ENCODE results near the gene DRAP1. TPM values are rescaled to one million over a fixed set of nuclear protein-coding genes. Genes with fewer than 3 reads are reported as not detected.

The DRAP1 gene
- total RNA-seq, 1 donor from 2014 or later: 169 TPM

DNA sequence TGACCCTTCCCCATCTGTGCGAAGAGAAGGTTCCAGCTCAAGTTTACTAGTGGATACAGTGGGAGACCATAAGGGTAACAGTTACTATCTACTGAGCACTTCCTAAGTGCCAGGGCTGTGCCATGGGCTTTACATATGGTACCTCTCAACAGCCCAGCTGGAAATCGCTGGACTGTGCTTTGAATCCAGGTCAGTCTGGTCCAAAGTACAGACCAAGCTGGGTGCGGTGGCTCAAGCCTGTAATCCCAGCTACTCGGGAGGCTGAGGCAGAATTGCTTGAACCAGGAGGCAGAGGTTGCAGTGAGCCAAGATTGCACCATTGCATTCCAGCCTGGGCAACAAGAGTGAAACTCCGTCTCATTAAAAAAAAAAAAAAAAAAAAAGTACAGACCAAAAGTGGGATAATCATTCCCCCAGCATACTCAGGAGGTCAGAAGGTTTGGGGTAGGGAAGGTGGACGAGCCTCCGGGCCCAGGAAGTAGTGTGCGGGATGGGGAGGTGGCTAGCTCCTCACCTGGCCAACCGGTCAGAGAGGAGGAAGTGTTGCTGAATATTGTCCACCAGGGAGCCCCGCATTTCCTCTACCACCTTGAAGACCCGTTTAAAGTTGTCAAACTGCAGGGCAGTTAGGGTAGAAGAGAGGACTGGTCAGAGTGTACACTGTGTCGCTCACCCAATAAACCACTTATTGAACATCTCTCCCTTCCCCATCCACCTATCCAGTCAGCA, 33.3 kb upstream of the DRAP1 start:
- TF ChIP-seq, protein P1, sequence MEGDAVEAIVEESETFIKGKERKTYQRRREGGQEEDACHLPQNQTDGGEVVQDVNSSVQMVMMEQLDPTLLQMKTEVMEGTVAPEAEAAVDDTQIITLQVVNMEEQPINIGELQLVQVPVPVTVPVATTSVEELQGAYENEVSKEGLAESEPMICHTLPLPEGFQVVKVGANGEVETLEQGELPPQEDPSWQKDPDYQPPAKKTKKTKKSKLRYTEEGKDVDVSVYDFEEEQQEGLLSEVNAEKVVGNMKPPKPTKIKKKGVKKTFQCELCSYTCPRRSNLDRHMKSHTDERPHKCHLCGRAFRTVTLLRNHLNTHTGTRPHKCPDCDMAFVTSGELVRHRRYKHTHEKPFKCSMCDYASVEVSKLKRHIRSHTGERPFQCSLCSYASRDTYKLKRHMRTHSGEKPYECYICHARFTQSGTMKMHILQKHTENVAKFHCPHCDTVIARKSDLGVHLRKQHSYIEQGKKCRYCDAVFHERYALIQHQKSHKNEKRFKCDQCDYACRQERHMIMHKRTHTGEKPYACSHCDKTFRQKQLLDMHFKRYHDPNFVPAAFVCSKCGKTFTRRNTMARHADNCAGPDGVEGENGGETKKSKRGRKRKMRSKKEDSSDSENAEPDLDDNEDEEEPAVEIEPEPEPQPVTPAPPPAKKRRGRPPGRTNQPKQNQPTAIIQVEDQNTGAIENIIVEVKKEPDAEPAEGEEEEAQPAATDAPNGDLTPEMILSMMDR (IDR thresholded peaks at IDR 0.05; ENCODE audit: insufficient read depth, low read depth, low read length): no peak
- TF ChIP-seq EZH2 (IDR thresholded peaks at IDR 0.05; ENCODE audit: insufficient read depth, low read length): no peak
- no peak overlapping the region for H3K27ac ChIP-seq (ENCODE audit: low read depth, low read length)
- peak overlapping the region; percentile 97 for H3K4me3 Mint-ChIP-seq (ENCODE audit: unreplicated experiment)
- H2AFZ ChIP-seq (ENCODE audit: low read depth, low read length): no peak overlapping the region
- H3K36me3 ChIP-seq (ENCODE audit: insufficient read depth, low read length): peaks cover 14% of the 10 kb centered on the region
- no peak overlapping the region for H3K27ac Mint-ChIP-seq (ENCODE audit: unreplicated experiment)
- DNase-seq (ENCODE audit: low read depth) (no peak), FAIRE-seq (no peak)
- H4K20me1 ChIP-seq (ENCODE audit: insufficient read depth, low read length): peaks cover 45% of the 10 kb centered on the region
- no peak overlapping the region for H3K4me3 ChIP-seq (ENCODE audit: insufficient read depth, low read depth, low read length)
- no peak overlapping the region for H3K9ac ChIP-seq (ENCODE audit: low read length)
- peaks cover 42% of the 10 kb centered on the region for H3K4me1 ChIP-seq (ENCODE audit: insufficient read depth, low read length)
- peak overlapping the region; percentile 99 for H3K4me2 ChIP-seq (ENCODE audit: low read length)
- H3K27me3 ChIP-seq (ENCODE audit: insufficient read depth, low read length): no peaks in the 10 kb centered on the region
- peaks cover 36% of the 10 kb centered on the region for H3K79me2 ChIP-seq (ENCODE audit: insufficient read depth, low read length)
- H3K36me3 Mint-ChIP-seq (ENCODE audit: low read depth, unreplicated experiment): peaks cover 12% of the 10 kb centered on the region
- no peaks in the 10 kb centered on the region for H3K27me3 Mint-ChIP-seq (ENCODE audit: low read depth, unreplicated experiment)
- no peaks in the 10 kb centered on the region for H3K9me3 Mint-ChIP-seq (ENCODE audit: unreplicated experiment)
- H3K9me3 ChIP-seq (ENCODE audit: insufficient read depth, low read depth, low read length): no peaks in the 10 kb centered on the region
- H3K4me1 Mint-ChIP-seq (ENCODE audit: low read depth, unreplicated experiment): peaks cover 22% of the 10 kb centered on the region

DNA sequence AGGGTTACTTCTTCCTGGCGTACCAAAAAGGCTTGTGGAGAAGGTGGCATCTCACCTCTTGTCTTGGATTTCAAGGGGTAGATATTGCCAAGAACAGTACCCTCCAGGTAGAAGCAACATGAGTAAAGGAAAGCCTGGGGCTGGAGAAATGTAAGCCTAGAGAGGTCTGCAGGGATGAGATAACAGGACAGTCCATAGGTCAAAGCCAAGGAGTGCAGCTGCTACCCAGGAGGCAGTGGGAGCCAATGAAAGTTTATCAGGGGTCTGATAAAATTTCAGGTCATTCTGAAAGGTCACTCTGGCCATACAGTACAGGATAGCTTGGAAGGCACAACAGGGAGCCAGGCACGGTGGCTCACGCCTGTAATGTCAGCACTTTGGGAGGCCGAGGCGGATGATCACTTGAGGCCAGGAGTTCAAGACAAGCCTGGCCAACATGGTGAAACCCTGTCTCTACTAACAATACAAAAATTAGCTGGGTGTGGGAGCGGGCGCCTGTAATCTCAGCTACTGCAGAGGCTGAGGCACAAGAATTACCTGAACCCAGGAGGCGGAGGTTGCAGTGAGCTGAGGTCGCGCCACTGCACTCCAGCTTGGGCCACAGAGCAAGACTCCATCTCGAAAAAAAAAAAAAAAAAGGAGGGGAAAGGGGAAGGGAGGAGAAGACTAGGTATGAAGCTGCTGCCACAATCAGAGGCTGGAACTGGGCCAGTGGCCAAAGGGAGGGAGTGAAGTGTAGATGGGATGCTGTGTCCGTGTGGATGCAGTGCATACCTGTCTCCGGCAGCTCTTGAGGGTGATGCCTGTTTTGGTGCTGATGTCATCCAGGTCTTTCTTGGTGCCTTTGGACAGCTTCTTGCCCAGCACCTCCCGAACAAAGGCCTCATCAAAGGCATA, 32.2 kb upstream of the DRAP1 start:
- Histone ChIP-seq H3K27ac (ENCODE audit: low read depth, low read length) (peak overlapping the region; percentile 85), H3K4me2 (ENCODE audit: low read length) (peak overlapping the region; percentile 99), H2AFZ (ENCODE audit: low read depth, low read length) (no peak overlapping the region), H3K9me3 (ENCODE audit: insufficient read depth, low read depth, low read length) (no peaks in the 10 kb centered on the region), H3K79me2 (ENCODE audit: insufficient read depth, low read length) (peaks cover 45% of the 10 kb centered on the region), H3K36me3 (ENCODE audit: insufficient read depth, low read length) (peaks cover 14% of the 10 kb centered on the region), H3K4me3 (ENCODE audit: insufficient read depth, low read depth, low read length) (peak overlapping the region; percentile 87), H3K4me1 (ENCODE audit: insufficient read depth, low read length) (peaks cover 48% of the 10 kb centered on the region), H3K9ac (ENCODE audit: low read length) (peak overlapping the region; percentile 87), H3K27me3 (ENCODE audit: insufficient read depth, low read length) (no peaks in the 10 kb centered on the region), H4K20me1 (ENCODE audit: insufficient read depth, low read length) (peaks cover 56% of the 10 kb centered on the region)
- no peak for FAIRE-seq
- H3K4me1 Mint-ChIP-seq (ENCODE audit: low read depth, unreplicated experiment): peaks cover 22% of the 10 kb centered on the region
- H3K36me3 Mint-ChIP-seq (ENCODE audit: low read depth, unreplicated experiment): peaks cover 12% of the 10 kb centered on the region
- no peak for DNase-seq (ENCODE audit: low read depth)
- no peaks in the 10 kb centered on the region for H3K9me3 Mint-ChIP-seq (ENCODE audit: unreplicated experiment)
- H3K27ac Mint-ChIP-seq (ENCODE audit: unreplicated experiment): peak overlapping the region; percentile 22
- H3K27me3 Mint-ChIP-seq (ENCODE audit: low read depth, unreplicated experiment): no peaks in the 10 kb centered on the region
- peak overlapping the region; percentile 97 for H3K4me3 Mint-ChIP-seq (ENCODE audit: unreplicated experiment)
- TF ChIP-seq EZH2 (IDR thresholded peaks at IDR 0.05; ENCODE audit: insufficient read depth, low read length): no peak

DNA sequence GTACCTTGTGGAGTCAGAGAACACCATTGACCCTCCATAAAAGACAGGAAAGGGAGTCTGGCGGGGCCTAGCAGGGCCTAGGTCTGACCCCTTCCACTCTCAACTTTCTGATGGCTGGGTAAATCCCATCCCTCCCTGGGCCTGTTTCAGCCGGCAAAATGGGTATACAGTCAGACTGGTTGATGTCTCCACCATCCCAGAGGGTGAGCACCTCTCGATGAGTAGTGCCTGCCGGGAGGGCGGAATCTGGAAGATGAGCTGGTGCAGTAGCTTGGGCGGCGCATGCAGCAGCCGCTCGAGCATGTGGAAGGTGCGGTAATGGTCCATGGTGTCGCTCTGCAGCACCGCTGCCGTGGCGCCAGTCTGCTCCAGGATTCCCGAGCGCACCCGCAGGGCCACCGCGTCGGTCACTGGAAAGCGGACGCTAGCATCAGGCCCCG, 31.5 kb upstream of the DRAP1 start:
- no peak for DNase-seq (ENCODE audit: low read depth)
- Histone ChIP-seq H3K79me2 (ENCODE audit: insufficient read depth, low read length) (peaks cover 52% of the 10 kb centered on the region), H2AFZ (ENCODE audit: low read depth, low read length) (peak overlapping the region; percentile 95), H4K20me1 (ENCODE audit: insufficient read depth, low read length) (peaks cover 61% of the 10 kb centered on the region), H3K36me3 (ENCODE audit: insufficient read depth, low read length) (peaks cover 17% of the 10 kb centered on the region), H3K4me2 (ENCODE audit: low read length) (peak overlapping the region; percentile 99), H3K4me1 (ENCODE audit: insufficient read depth, low read length) (peaks cover 55% of the 10 kb centered on the region), H3K27me3 (ENCODE audit: insufficient read depth, low read length) (no peaks in the 10 kb centered on the region), H3K4me3 (ENCODE audit: insufficient read depth, low read depth, low read length) (peak overlapping the region; percentile 87), H3K27ac (ENCODE audit: low read depth, low read length) (peak overlapping the region; percentile 85), H3K9ac (ENCODE audit: low read length) (peak overlapping the region; percentile 87), H3K9me3 (ENCODE audit: insufficient read depth, low read depth, low read length) (no peaks in the 10 kb centered on the region)
- no peak for FAIRE-seq
- H3K4me3 Mint-ChIP-seq (ENCODE audit: unreplicated experiment): peak overlapping the region; percentile 97
- H3K27ac Mint-ChIP-seq (ENCODE audit: unreplicated experiment): peak overlapping the region; percentile 69
- H3K9me3 Mint-ChIP-seq (ENCODE audit: unreplicated experiment): no peaks in the 10 kb centered on the region
- H3K27me3 Mint-ChIP-seq (ENCODE audit: low read depth, unreplicated experiment): no peaks in the 10 kb centered on the region
- H3K4me1 Mint-ChIP-seq (ENCODE audit: low read depth, unreplicated experiment): peaks cover 28% of the 10 kb centered on the region
- H3K36me3 Mint-ChIP-seq (ENCODE audit: low read depth, unreplicated experiment): peaks cover 15% of the 10 kb centered on the region
- TF ChIP-seq, protein P1 (IDR thresholded peaks at IDR 0.05; ENCODE audit: insufficient read depth, low read depth, low read length): no peak
- TF ChIP-seq EZH2 (IDR thresholded peaks at IDR 0.05; ENCODE audit: insufficient read depth, low read length): no peak
